NCI-H748 (cell line): ENCODE measurements around the gene HCN1.
"Not testable (repeated sequence)": the region's sequence is repeated elsewhere in the genome, so short reads cannot be mapped to it uniquely, and the experiment has no call there.

Source experiments
- DNase-seq: peaks from one replicate; lab custom pipeline; 2025; ENCODE audit not compliant: unreplicated experiment; lab: John Stamatoyannopoulos, UW

The HCN1 gene

GRCh38 chr5:45437752-45438151 lies 258.4 kb downstream of the HCN1 start:
- DNase-seq: no peak

- DNase-seq: no peak
These were observed 278.7 kb downstream of the HCN1 start for GRCh38 chr5:45417285-45417998.

- DNase-seq: no peak
These were observed 281.3 kb downstream of the HCN1 start for GRCh38 chr5:45414620-45415573.

- DNase-seq: no peak
These were observed 284.1 kb downstream of the HCN1 start for GRCh38 chr5:45411971-45412612.

- no peak for DNase-seq
These were observed 285.7 kb downstream of the HCN1 start for GRCh38 chr5:45410304-45410995.

GRCh38 chr5:45408067-45408466 lies 288.1 kb downstream of the HCN1 start:
- DNase-seq: no peak

- no peak for DNase-seq
These were observed 293.2 kb downstream of the HCN1 start for GRCh38 chr5:45402804-45403455.

- DNase-seq: peak; percentile 76
These were observed 297.1 kb downstream of the HCN1 start for GRCh38 chr5:45399041-45399440.

- no peak for DNase-seq
These were observed 310.7 kb downstream of the HCN1 start for GRCh38 chr5:45385321-45386058.

GRCh38 chr5:45383985-45384384 lies 312.2 kb downstream of the HCN1 start:
- peak; percentile 35 for DNase-seq

- DNase-seq: no peak
These were observed 313.6 kb downstream of the HCN1 start for GRCh38 chr5:45382583-45382982.

- DNase-seq: no peak
These were observed 319.8 kb downstream of the HCN1 start for GRCh38 chr5:45376417-45376816.

- DNase-seq: no peak
These were observed 323.6 kb downstream of the HCN1 start for GRCh38 chr5:45372629-45373028.

GRCh38 chr5:45371423-45371822 lies 324.8 kb downstream of the HCN1 start:
- DNase-seq: not testable (repeated sequence)

- no peak for DNase-seq
These were observed 340.8 kb downstream of the HCN1 start for GRCh38 chr5:45355189-45355992.

GRCh38 chr5:45336464-45336863 lies 359.7 kb downstream of the HCN1 start:
- no peak for DNase-seq

- no peak for DNase-seq
These were observed 360.2 kb downstream of the HCN1 start for GRCh38 chr5:45335978-45336377.

- no peak for DNase-seq
These were observed 360.8 kb downstream of the HCN1 start for GRCh38 chr5:45335346-45335745.

GRCh38 chr5:45334939-45335338 lies 361.2 kb downstream of the HCN1 start:
- no peak for DNase-seq
